Osteoblast (primary cell): ENCODE results near the gene SDR39U1. TPM values are rescaled to one million over a fixed set of nuclear protein-coding genes. Genes with fewer than 3 reads are reported as not detected.

Experiments used
- DNase-seq: peaks from one replicate; pipeline ENCODE4 v3.0.0; 2011; ENCODE audit warnings: low spot score, mixed read lengths; ENCODE audit not compliant: insufficient read length; ENCODE audit errors: missing footprints
- H2AFZ ChIP-seq: 2 replicates; pipeline ENCODE4 v1.6.0; 2011; ENCODE audit warnings: mild to moderate bottlenecking, low read length
- H3K27ac ChIP-seq: 2 replicates; pipeline ENCODE4 v1.5.1; 2011; ENCODE audit warnings: mild to moderate bottlenecking, low read depth, low read length, moderate library complexity
- H3K27me3 ChIP-seq: 2 replicates; pipeline ENCODE4 v1.6.0; 2012; ENCODE audit warnings: mild to moderate bottlenecking, control low read depth, inconsistent platforms, low read length, moderate library complexity; ENCODE audit not compliant: insufficient read depth
- H3K36me3 ChIP-seq: 2 replicates; pipeline ENCODE4 v1.5.1; 2011; ENCODE audit warnings: mild to moderate bottlenecking, low read length, control low read depth, moderate library complexity; ENCODE audit not compliant: insufficient read depth
- H3K4me1 ChIP-seq: 2 replicates; pipeline ENCODE4 v1.5.1; 2011; ENCODE audit warnings: mild to moderate bottlenecking, low read length, control low read depth, moderate library complexity; ENCODE audit not compliant: insufficient read depth
- H3K4me2 ChIP-seq: 2 replicates; pipeline ENCODE4 v1.6.0; 2011; ENCODE audit warnings: mild to moderate bottlenecking, low read length; ENCODE audit not compliant: insufficient read depth
- H3K4me3 ChIP-seq: fragments of 200-600 bp; sonication (generic); 3 replicates; pipeline ENCODE4 v1.5.1; 2012; ENCODE audit warnings: mild to moderate bottlenecking, low read length, inconsistent platforms; ENCODE audit not compliant: insufficient read depth
- H3K79me2 ChIP-seq: 2 replicates; pipeline ENCODE4 v1.6.0; 2012; ENCODE audit warnings: mild to moderate bottlenecking, low read length, control low read depth, inconsistent platforms; ENCODE audit not compliant: insufficient read depth
- H3K9me3 ChIP-seq: 2 replicates; pipeline ENCODE4 v1.5.1; 2011; ENCODE audit warnings: low read depth, low read length, control low read depth
- H4K20me1 ChIP-seq: 2 replicates; pipeline ENCODE4 v1.6.0; 2012; ENCODE audit warnings: mild to moderate bottlenecking, low read length, control low read depth; ENCODE audit not compliant: insufficient read depth
- total RNA-seq: library from RNA; depleted of rRNA; stranded (reverse); fragments of >200 nt; gene quantifications from 2 replicates; pipeline ENCODE4 v1.2.3, GENCODE V29; 2012
- TF ChIP-seq, protein P1 (sequence below): IDR thresholded peaks from 2 replicates; pipeline ENCODE4 v1.5.1; 2011; ENCODE audit warnings: mild to moderate bottlenecking, low read depth, low read length, moderate library complexity; ENCODE audit errors: extremely low read depth

SDR39U1 gene
- total RNA-seq, 1 donor: 11.6 TPM

DNA sequence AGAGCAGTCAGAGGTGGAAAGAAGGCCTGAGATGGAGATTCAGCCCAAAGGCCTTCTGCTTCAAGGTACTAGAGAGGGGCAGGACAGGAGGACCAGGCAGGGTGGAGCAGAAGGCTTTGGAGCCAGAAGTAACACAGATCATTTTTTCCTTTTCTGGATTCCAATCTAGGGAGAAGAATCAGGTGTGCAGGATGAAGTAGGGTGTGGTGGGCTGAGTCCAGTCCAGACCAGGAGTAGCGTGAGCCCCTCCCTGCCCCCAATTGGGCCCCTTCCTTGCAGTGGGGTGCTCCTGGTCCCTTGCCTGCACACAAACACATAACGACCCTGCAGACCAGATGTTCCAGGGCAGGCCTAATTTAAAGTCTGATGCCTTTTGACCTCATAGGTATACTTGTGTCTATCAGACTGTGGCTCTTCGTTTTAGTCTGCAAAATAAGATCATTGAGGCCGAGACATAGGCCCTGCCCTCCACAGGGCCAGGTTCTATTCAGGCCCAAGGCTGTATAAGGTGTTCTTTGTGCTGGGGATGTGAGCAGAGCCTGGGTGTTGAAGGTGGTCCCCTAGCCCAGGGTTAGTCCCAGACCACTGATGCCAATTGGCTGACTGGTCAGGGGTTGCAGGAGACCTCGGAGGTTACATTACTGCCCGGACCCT is 44.8 kb downstream of the SDR39U1 start:
- no peaks in the 10 kb centered on the region for H3K27me3 ChIP-seq
- peak overlapping the region; percentile 9 for H3K4me2 ChIP-seq
- H3K4me1 ChIP-seq: peaks cover 12% of the 10 kb centered on the region
- H4K20me1 ChIP-seq: no peaks in the 10 kb centered on the region
- TF ChIP-seq, protein P1, sequence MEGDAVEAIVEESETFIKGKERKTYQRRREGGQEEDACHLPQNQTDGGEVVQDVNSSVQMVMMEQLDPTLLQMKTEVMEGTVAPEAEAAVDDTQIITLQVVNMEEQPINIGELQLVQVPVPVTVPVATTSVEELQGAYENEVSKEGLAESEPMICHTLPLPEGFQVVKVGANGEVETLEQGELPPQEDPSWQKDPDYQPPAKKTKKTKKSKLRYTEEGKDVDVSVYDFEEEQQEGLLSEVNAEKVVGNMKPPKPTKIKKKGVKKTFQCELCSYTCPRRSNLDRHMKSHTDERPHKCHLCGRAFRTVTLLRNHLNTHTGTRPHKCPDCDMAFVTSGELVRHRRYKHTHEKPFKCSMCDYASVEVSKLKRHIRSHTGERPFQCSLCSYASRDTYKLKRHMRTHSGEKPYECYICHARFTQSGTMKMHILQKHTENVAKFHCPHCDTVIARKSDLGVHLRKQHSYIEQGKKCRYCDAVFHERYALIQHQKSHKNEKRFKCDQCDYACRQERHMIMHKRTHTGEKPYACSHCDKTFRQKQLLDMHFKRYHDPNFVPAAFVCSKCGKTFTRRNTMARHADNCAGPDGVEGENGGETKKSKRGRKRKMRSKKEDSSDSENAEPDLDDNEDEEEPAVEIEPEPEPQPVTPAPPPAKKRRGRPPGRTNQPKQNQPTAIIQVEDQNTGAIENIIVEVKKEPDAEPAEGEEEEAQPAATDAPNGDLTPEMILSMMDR: no peak
- H3K9me3 ChIP-seq: no peaks in the 10 kb centered on the region
- H3K79me2 ChIP-seq: no peaks in the 10 kb centered on the region
- H2AFZ ChIP-seq: no peak overlapping the region
- no peak for DNase-seq
- no peaks in the 10 kb centered on the region for H3K36me3 ChIP-seq
- H3K27ac ChIP-seq: no peak overlapping the region
- H3K4me3 ChIP-seq: no peak overlapping the region

GRCh38 chr14:24395609-24396582 is 46.7 kb downstream of the SDR39U1 start:
- Histone ChIP-seq H3K27ac (no peak overlapping the region), H3K4me2 (no peak overlapping the region), H3K9me3 (no peaks in the 10 kb centered on the region), H3K4me3 (no peak overlapping the region), H2AFZ (peak overlapping the region; percentile 73), H3K79me2 (no peaks in the 10 kb centered on the region), H3K36me3 (no peaks in the 10 kb centered on the region), H3K4me1 (peaks cover 21% of the 10 kb centered on the region), H4K20me1 (no peaks in the 10 kb centered on the region), H3K27me3 (no peaks in the 10 kb centered on the region)
- no peak for DNase-seq
- TF ChIP-seq, protein P1: no peak

- H4K20me1 ChIP-seq: no peaks in the 10 kb centered on the region
- no peaks in the 10 kb centered on the region for H3K36me3 ChIP-seq
- H3K4me1 ChIP-seq: peaks cover 14% of the 10 kb centered on the region
- no peaks in the 10 kb centered on the region for H3K9me3 ChIP-seq
- no peak overlapping the region for H2AFZ ChIP-seq
- no peaks in the 10 kb centered on the region for H3K27me3 ChIP-seq
- TF ChIP-seq, protein P1: no peak
- H3K79me2 ChIP-seq: no peaks in the 10 kb centered on the region
- DNase-seq: no peak
- no peak overlapping the region for H3K4me3 ChIP-seq
- no peak overlapping the region for H3K27ac ChIP-seq
- H3K4me2 ChIP-seq: no peak overlapping the region
Observed at GRCh38 chr14:24394275-24394674, 48.3 kb downstream of the SDR39U1 start.
